Measurements from ENCODE around the gene KRTAP9-3. TPM values are rescaled to one million over a fixed set of nuclear protein-coding genes. Genes with fewer than 3 reads are reported as not detected.
"Not testable (repeated sequence)": the region's sequence is repeated elsewhere in the genome, so short reads cannot be mapped to it uniquely, and the experiment has no call there.

Gene KRTAP9-3
- total and polyA plus RNA-seq, 2 of the 8 experiments (the other 6 are each of a cell fraction or from before 2014, with no cell fraction given), result not detected

DNA sequence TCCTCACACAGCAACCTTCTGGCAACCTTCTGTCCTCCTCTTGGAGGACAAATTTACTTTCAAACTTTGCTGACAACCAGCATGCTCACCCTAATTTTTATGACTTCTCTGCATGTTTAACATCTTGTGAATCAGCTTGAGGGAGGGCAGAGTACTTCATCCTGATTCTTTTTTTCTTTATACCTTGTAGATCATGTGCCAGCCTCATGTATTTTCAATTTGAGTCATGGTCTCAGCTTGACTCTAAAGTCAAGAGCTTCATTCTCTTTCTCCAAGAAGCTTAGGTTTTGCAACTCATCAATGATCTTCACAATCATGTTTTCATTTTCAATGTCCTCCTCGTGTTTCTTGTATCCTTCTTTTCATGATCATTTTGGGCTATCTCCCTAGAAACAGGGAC, 39.6 kb downstream of the KRTAP9-3 start (continued):
- TF ChIP-seq, protein P1, sequence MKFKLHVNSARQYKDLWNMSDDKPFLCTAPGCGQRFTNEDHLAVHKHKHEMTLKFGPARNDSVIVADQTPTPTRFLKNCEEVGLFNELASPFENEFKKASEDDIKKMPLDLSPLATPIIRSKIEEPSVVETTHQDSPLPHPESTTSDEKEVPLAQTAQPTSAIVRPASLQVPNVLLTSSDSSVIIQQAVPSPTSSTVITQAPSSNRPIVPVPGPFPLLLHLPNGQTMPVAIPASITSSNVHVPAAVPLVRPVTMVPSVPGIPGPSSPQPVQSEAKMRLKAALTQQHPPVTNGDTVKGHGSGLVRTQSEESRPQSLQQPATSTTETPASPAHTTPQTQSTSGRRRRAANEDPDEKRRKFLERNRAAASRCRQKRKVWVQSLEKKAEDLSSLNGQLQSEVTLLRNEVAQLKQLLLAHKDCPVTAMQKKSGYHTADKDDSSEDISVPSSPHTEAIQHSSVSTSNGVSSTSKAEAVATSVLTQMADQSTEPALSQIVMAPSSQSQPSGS (IDR thresholded peaks at IDR 0.05; ENCODE audit: low read length), result no peak
- TF ChIP-seq RXRA (IDR thresholded peaks at IDR 0.05; ENCODE audit: insufficient read depth, low read depth, low read length), result no peak
- TF ChIP-seq NRF1 (IDR thresholded peaks at IDR 0.05; ENCODE audit: low read depth, low read length), result no peak
- no peak for TF ChIP-seq BCL11A (IDR thresholded peaks at IDR 0.05; ENCODE audit: low read depth in 2 of 2, low read length in 2 of 2)
- TF ChIP-seq GTF2F1 (IDR thresholded peaks at IDR 0.05; ENCODE audit: borderline replicate concordance, low read depth, low read length), result no peak
- TF ChIP-seq CEBPB (IDR thresholded peaks at IDR 0.05; ENCODE audit: low read depth, low read length), result no peak
- no peak for TF ChIP-seq POLR2A (IDR thresholded peaks at IDR 0.05; ENCODE audit: control extremely low read depth in 1 of 2, low read depth in 2 of 2, low read length in 2 of 2)
- TF ChIP-seq USF2 (IDR thresholded peaks at IDR 0.05; ENCODE audit: low read length), result no peak

DNA sequence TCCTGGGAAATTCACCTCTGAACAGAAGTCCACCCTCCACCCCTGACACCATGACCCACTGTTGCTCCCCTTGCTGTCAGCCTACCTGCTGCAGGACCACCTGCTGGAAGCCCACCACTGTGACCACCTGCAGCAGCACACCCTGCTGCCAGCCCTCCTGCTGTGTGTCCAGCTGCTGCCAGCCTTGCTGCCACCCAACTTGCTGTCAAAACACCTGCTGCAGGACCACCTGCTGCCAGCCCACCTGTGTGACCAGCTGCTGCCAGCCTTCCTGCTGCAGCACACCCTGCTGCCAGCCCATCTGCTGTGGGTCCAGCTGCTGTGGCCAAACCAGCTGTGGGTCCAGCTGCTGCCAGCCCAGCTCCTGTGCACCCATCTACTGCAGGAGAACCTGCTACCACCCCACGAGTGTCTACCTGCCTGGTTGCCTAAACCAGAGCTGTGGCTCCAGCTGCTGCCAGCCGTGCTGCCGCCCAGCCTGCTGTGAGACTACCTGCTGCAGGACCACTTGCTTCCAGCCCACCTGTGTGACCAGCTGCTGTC, 43.5 kb downstream of the KRTAP9-3 start, which contains the start of gene KRTAP9-7:
Gene KRTAP9-7, plus strand, starts transcription at position 51 of the 543 bp plus-strand sequence. Its CDS starts 0 bp downstream, at position 51.
- H4K5ac ChIP-seq (ENCODE audit: insufficient read length, low read depth, low read length); H3K27ac ChIP-seq (ENCODE audit: low read depth, low read length); H2AFZ ChIP-seq (ENCODE audit: low read length); H3K4me2 ChIP-seq (ENCODE audit: insufficient read depth in 1 of 2, low read depth in 2 of 2, low read length in 2 of 2); H3K18ac ChIP-seq (ENCODE audit: extremely low read depth, low read length); H3K4me3 ChIP-seq (ENCODE audit: extremely low read depth in 1 of 4, insufficient read depth in 2 of 4, low read depth in 3 of 4, low read length in 4 of 4); H3K56ac ChIP-seq (replicated peaks; ENCODE audit: insufficient read length, low read depth, low read length); DNase-seq (ENCODE audit: low read depth in 1 of 2, low spot score in 2 of 2); H2AK5ac ChIP-seq (ENCODE audit: low read depth, low read length); H2BK120ac ChIP-seq (replicated peaks; ENCODE audit: low read depth, low read length); H3K4ac ChIP-seq (replicated peaks; ENCODE audit: insufficient read length, low read depth, low read length); H3K79me1 ChIP-seq (ENCODE audit: low read depth, low read length); H2BK12ac ChIP-seq (ENCODE audit: low read depth, low read length); H2BK20ac ChIP-seq (ENCODE audit: low read length); H2BK15ac ChIP-seq (ENCODE audit: low read length); H3K27me3 ChIP-seq (replicated peaks in 1 of 4; ENCODE audit: control insufficient read depth in 3 of 4, extremely low read depth in 1 of 4, insufficient read depth in 3 of 4, low read length in 3 of 4); H3K79me2 ChIP-seq (ENCODE audit: control insufficient read depth in 1 of 2, insufficient read depth in 2 of 2, low read length in 2 of 2); H3K23ac ChIP-seq (ENCODE audit: insufficient read length); H3K14ac ChIP-seq (ENCODE audit: insufficient read length); H3K23me2 ChIP-seq (ENCODE audit: low read depth, low read length); H4K91ac ChIP-seq (replicated peaks; ENCODE audit: insufficient read length, low read length); FAIRE-seq; H3K9ac ChIP-seq (replicated peaks in 1 of 4; ENCODE audit: extremely low read depth in 1 of 4, low read depth in 3 of 4, low read length in 3 of 4); H2BK5ac ChIP-seq (ENCODE audit: low read depth, low read length); POLR2A ChIA-PET (ENCODE audit: partially characterized antibody); H4K8ac ChIP-seq (ENCODE audit: extremely low read depth, insufficient read depth, low read length); H3K4me1 ChIP-seq (replicated peaks in 1 of 4; ENCODE audit: control insufficient read depth in 3 of 4, insufficient read depth in 4 of 4, low read length in 3 of 4); H4K20me1 ChIP-seq (replicated peaks in 1 of 2; ENCODE audit: control insufficient read depth in 1 of 2, insufficient read depth in 2 of 2, low read length in 2 of 2); H3K9me3 ChIP-seq (ENCODE audit: insufficient read depth in 2 of 2, low read depth in 1 of 2, low read length in 1 of 2); H3K36me3 ChIP-seq (ENCODE audit: control insufficient read depth in 2 of 4, insufficient read depth in 4 of 4, low read length in 3 of 4): not testable (repeated sequence)
- WGBS, 2 experiments (ENCODE audit: extremely low coverage in 1 of 2, insufficient coverage in 1 of 2, insufficient read length in 1 of 2, insufficient replicate concordance in 2 of 2, low coverage in 1 of 2, low lambda C conversion rate in 2 of 2, missing lambda C conversion rate in 1 of 2), result 96% methylated on average over 3 of the region's 3 CpGs; no CpG with 5 or more reads in 1 of the 2 experiments
- CTCF ChIA-PET (ENCODE audit: partially characterized antibody), result interaction anchor here (0.8 kb wide), 1 partner anchor 15 kb away, joined by 3 read pairs; no protein-coding TSS in a partner anchor
